ENCODE measurements around the gene GSPT1. TPM values are rescaled to one million over a fixed set of nuclear protein-coding genes. Genes with fewer than 3 reads are reported as not detected.

GSPT1 gene
- polyA plus RNA-seq, 1 experiment = 139 TPM

DNA sequence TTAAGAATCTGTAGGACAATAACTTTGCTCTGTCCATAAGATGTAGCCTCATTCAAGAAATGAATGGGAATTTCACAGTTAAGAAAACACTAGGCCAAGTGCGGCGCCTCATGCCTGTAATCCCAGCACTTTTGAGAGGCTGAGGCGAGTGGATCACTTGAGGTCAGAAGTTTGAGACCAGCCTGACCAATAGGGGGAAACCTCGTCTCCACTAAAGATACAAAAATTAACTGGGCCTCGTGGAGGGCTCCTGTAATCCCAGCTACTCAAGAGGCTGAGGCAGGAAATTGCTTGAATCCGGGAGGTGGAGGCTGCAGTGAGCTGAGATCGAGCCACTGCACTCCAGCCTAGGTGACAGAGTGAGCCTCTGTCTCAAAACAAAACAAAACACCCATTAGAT lies 44.6 kb downstream of the GSPT1 start:
- H3K27ac ChIP-seq (ENCODE audit: low read depth, low read length) = no peak overlapping the region
- POLR2A ChIA-PET = no interaction called here
- no peaks in the 10 kb centered on the region for H3K27me3 ChIP-seq (ENCODE audit: control insufficient read depth, insufficient read depth, low read length)
- no peak for DNase-seq (ENCODE audit: low read depth, low spot score)
- TF ChIP-seq, protein P1, sequence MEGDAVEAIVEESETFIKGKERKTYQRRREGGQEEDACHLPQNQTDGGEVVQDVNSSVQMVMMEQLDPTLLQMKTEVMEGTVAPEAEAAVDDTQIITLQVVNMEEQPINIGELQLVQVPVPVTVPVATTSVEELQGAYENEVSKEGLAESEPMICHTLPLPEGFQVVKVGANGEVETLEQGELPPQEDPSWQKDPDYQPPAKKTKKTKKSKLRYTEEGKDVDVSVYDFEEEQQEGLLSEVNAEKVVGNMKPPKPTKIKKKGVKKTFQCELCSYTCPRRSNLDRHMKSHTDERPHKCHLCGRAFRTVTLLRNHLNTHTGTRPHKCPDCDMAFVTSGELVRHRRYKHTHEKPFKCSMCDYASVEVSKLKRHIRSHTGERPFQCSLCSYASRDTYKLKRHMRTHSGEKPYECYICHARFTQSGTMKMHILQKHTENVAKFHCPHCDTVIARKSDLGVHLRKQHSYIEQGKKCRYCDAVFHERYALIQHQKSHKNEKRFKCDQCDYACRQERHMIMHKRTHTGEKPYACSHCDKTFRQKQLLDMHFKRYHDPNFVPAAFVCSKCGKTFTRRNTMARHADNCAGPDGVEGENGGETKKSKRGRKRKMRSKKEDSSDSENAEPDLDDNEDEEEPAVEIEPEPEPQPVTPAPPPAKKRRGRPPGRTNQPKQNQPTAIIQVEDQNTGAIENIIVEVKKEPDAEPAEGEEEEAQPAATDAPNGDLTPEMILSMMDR (IDR thresholded peaks at IDR 0.05; ENCODE audit: low read depth, low read length) = peak; percentile 23; the same call in 1 of the 2 replicates
- H3K4me3 ChIP-seq (ENCODE audit: low read depth, low read length) = no peak overlapping the region
- CTCF ChIA-PET = interaction anchor here (0.6 to 2.5 kb wide), 3 partner anchors 131 to 197 kb away, joined by 3 to 20 read pairs (median 4); no protein-coding TSS in a partner anchor
- no peaks in the 10 kb centered on the region for H3K9me3 ChIP-seq (ENCODE audit: control insufficient read depth, insufficient read depth, low read length)

DNA sequence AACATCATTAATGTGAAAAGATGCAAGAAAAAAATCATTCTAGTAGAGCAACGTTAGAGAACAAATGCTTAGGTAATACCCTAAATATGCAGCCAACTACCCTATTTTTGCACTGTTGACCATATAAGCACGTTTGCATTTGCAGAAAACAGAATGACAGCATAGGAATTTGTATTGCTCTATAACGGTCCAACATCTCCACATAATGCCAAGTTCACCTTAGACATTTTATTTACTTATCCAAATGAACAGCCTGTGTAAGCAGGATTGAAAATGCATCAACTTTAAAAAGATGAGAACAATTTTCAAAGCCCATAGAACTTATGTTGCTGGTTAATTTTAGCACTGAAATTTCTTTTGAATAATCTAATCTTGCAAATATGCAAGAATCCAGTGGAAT lies 45.4 kb downstream of the GSPT1 start:
- H3K27me3 ChIP-seq (ENCODE audit: control insufficient read depth, insufficient read depth, low read length) = no peaks in the 10 kb centered on the region
- TF ChIP-seq, protein P1 (IDR thresholded peaks at IDR 0.05; ENCODE audit: low read depth, low read length) = no peak
- ChIA-PET POLR2A (no interaction called here), CTCF (interaction anchor here (0.6 to 2.5 kb wide), 3 partner anchors 183 to 337 kb away, joined by 4 to 20 read pairs (median 9); no protein-coding TSS in a partner anchor)
- H3K27ac ChIP-seq (ENCODE audit: low read depth, low read length) = no peak overlapping the region
- H3K4me3 ChIP-seq (ENCODE audit: low read depth, low read length) = no peak overlapping the region
- no peak for DNase-seq (ENCODE audit: low read depth, low spot score)
- H3K9me3 ChIP-seq (ENCODE audit: control insufficient read depth, insufficient read depth, low read length) = no peaks in the 10 kb centered on the region

DNA sequence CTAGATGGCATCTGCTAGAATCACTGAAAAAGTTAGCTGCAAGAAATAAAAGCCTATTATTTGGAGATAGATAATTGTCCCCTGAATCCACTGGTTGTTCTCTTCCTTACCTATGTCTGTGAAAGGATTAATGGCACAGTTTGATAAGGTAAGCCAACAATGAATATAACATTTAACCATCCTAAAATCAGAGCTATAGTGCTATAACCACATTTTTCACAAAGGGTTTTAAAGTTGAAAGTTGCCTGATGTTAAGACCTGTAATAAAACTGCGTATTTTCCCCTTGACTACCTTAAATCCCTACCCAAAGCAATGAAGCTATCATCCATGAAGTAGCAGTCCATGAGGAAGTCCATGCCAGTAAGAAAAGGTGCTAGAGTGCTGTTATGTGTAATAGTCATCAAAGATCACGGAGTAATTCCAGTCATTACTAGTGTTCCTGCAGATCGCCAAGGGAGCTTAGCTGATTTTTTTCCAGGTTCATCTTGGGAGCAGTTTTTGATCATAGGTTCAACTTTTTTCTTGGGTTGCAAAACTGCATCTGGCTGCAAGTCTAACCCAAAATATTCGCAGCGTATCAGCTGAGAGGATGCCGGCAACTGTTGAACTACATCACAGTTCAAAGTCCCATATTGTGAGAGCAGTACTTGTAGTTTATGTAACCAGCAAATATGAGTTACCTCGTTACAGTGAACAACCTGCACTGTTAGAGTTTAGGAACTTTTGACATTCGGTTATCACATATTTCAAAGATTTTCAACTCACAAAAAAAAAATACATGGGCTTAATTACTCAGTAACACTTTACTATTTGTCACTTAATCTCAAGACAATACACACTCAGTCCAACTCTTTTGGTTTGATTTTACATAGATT lies 46.2 kb downstream of the GSPT1 start:
- Histone ChIP-seq H3K9me3 (ENCODE audit: control insufficient read depth, insufficient read depth, low read length) (no peaks in the 10 kb centered on the region), H3K27ac (ENCODE audit: low read depth, low read length) (no peak overlapping the region), H3K27me3 (ENCODE audit: control insufficient read depth, insufficient read depth, low read length) (no peaks in the 10 kb centered on the region), H3K4me3 (ENCODE audit: low read depth, low read length) (no peak overlapping the region)
- ChIA-PET POLR2A (no interaction called here), CTCF (interaction anchor here (0.8 to 1.2 kb wide), 2 partner anchors 72 to 198 kb away, joined by 3 to 5 read pairs; no protein-coding TSS in a partner anchor)
- TF ChIP-seq, protein P1 (IDR thresholded peaks at IDR 0.05; ENCODE audit: low read depth, low read length) = no peak
- DNase-seq (ENCODE audit: low read depth, low spot score) = no peak

DNA sequence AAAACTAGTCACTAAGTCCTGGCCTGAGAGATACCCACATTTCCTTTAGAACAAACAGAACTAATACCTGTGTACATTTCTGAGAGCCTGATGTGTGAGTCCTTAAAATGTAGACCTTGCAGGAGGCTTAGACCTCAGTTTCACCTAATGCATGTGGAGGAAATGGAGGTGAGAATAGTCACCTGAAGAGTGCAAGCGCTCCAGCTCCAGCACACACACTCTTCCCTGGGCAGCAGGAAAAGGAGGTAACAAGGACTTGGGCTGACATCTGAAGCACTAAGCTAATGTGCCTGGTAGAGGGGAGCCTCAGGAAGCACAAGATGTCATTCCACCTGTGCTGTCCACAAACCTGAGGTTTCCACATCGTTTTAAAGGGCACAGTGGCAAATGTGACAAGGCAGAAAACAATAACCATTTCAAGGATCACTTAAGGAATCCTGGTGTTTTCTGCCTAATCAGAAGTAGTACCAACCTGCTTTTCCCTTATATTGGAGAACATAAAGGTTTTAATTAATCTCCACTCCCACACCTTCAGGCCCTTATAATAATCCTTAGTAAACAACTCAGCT lies 47.3 kb downstream of the GSPT1 start:
- no peaks in the 10 kb centered on the region for H3K27me3 ChIP-seq (ENCODE audit: control insufficient read depth, insufficient read depth, low read length)
- ChIA-PET CTCF (interaction anchor here (0.9 kb wide), 1 partner anchor 199 kb away, joined by 3 read pairs; no protein-coding TSS in a partner anchor), POLR2A (interaction anchor here (0.7 kb wide), 1 partner anchor 18 kb away, joined by 3 read pairs; no protein-coding TSS in a partner anchor)
- H3K27ac ChIP-seq (ENCODE audit: low read depth, low read length) = no peak overlapping the region
- DNase-seq (ENCODE audit: low read depth, low spot score) = no peak
- H3K9me3 ChIP-seq (ENCODE audit: control insufficient read depth, insufficient read depth, low read length) = no peaks in the 10 kb centered on the region
- TF ChIP-seq, protein P1 (IDR thresholded peaks at IDR 0.05; ENCODE audit: low read depth, low read length) = no peak
- H3K4me3 ChIP-seq (ENCODE audit: low read depth, low read length) = no peak overlapping the region

DNA sequence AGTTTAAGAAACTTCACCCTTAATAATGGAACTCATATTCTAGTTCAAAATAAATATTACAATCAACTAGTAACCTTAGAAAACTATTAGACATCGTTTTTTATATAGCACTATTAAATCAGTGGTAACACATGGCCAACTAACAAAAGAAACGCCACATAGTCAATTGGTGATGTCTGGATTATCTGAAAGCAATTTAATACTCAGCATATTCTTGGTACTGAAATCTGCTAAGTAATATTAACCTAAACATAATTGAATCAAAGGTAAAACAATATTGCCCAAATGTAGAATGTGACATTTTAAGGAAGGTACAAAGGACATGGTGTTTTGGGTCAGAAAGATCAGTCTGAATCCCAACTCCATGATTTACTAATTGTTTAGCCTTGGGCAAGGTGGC lies 53.3 kb downstream of the GSPT1 start:
- DNase-seq (ENCODE audit: low read depth, low spot score) = no peak
- Histone ChIP-seq H3K4me3 (ENCODE audit: low read depth, low read length) (no peak overlapping the region), H3K9me3 (ENCODE audit: control insufficient read depth, insufficient read depth, low read length) (no peaks in the 10 kb centered on the region), H3K27ac (ENCODE audit: low read depth, low read length) (no peak overlapping the region), H3K27me3 (ENCODE audit: control insufficient read depth, insufficient read depth, low read length) (no peaks in the 10 kb centered on the region)
- TF ChIP-seq, protein P1 (IDR thresholded peaks at IDR 0.05; ENCODE audit: low read depth, low read length) = no peak
- ChIA-PET CTCF (no interaction called here), POLR2A (no interaction called here)
